HG02610 (cell line): ENCODE data around the gene HOATZ.

ENCODE experiments used
- ATAC-seq: cut with Tn5 transposase; IDR thresholded peaks from one replicate; pipeline ENCODE4 v1.9.1; 2021; ENCODE audit warnings: mild to moderate bottlenecking, moderate library complexity; ENCODE audit not compliant: unreplicated experiment

Gene HOATZ

GRCh38 chr11:111574373-111575225 lies 60.0 kb downstream of the HOATZ start:
- ATAC-seq = no peak

GRCh38 chr11:111575740-111576139 lies 61.2 kb downstream of the HOATZ start:
- ATAC-seq = no peak

GRCh38 chr11:111577821-111578220 lies 63.2 kb downstream of the HOATZ start:
- no peak for ATAC-seq

- no peak for ATAC-seq
Observed at GRCh38 chr11:111581341-111581740, 66.8 kb downstream of the HOATZ start.

GRCh38 chr11:111582163-111582562 lies 67.6 kb downstream of the HOATZ start:
- no peak for ATAC-seq

GRCh38 chr11:111582881-111583280 lies 68.3 kb downstream of the HOATZ start:
- ATAC-seq = no peak

GRCh38 chr11:111585371-111585770 lies 70.8 kb downstream of the HOATZ start:
- ATAC-seq = no peak

- no peak for ATAC-seq
Observed at GRCh38 chr11:111586388-111586831, 71.8 kb downstream of the HOATZ start.
